H1 (cell line): Measurements from ENCODE around the gene TSEN34. TPM values are rescaled to one million over a fixed set of nuclear protein-coding genes. Genes with fewer than 3 reads are reported as not detected.
A peak's percentile ranks its signal among the peaks of the same experiment; 100 is the strongest.

Experiments used
- CTCF ChIA-PET: fragments of 300-600 bp; sonication (Branson Sonifier 250); formaldehyde crosslinking; loops from one replicate; lab custom pipeline; 2021; ENCODE audit not compliant: partially characterized antibody; lab: Charles Lee
- POLR2A ChIA-PET: fragments of 300-600 bp; sonication (Branson Sonifier 250); formaldehyde crosslinking; loops from one replicate; lab custom pipeline; 2021; ENCODE audit warnings: inconsistent platforms; ENCODE audit not compliant: partially characterized antibody; lab: Charles Lee
- DNase-seq, 2 experiments: peaks; one replicate each; pipeline versions ENCODE4 v3.0.0 to v3.0.0-alpha.2; 2010 to 2022; ENCODE audit warnings: low spot score in 2 of 2, low read depth in 1 of 2, mixed read lengths in 1 of 2
- FAIRE-seq: peaks from 2 replicates; lab custom pipeline; 2011; peaks lifted over from hg19 to GRCh38; lab: Jason Lieb, UNC
- H2AFZ ChIP-seq: 2 replicates; pipeline ENCODE4 v1.8.1; 2012; ENCODE audit warnings: low read length, inconsistent platforms
- H2AK5ac ChIP-seq: 2 replicates; pipeline ENCODE4 v1.6.1; 2013; ENCODE audit warnings: low read depth, low read length
- H2BK120ac ChIP-seq: replicated peaks from 2 replicates; pipeline ENCODE3; 2013; ENCODE audit warnings: low read depth, low read length, inconsistent platforms
- H2BK12ac ChIP-seq: 2 replicates; pipeline ENCODE4 v1.6.1; 2013; ENCODE audit warnings: low read depth, low read length
- H2BK15ac ChIP-seq: 2 replicates; pipeline ENCODE4 v1.6.1; 2013; ENCODE audit warnings: low read length
- H2BK20ac ChIP-seq: 2 replicates; pipeline ENCODE4 v1.6.1; 2013; ENCODE audit warnings: low read length
- H2BK5ac ChIP-seq: 2 replicates; pipeline ENCODE4 v1.6.1; 2013; ENCODE audit warnings: low read depth, low read length
- H3K14ac ChIP-seq: 2 replicates; pipeline ENCODE4 v1.6.1; 2013; ENCODE audit warnings: inconsistent platforms; ENCODE audit not compliant: insufficient read length
- H3K18ac ChIP-seq: 2 replicates; pipeline ENCODE4 v1.6.1; 2013; ENCODE audit warnings: low read length; ENCODE audit errors: extremely low read depth
- H3K23ac ChIP-seq: 2 replicates; pipeline ENCODE4 v1.6.1; 2013; ENCODE audit warnings: inconsistent platforms; ENCODE audit not compliant: insufficient read length
- H3K23me2 ChIP-seq: 2 replicates; pipeline ENCODE4 v1.6.1; 2013; ENCODE audit warnings: low read depth, low read length
- H3K27ac ChIP-seq: 2 replicates; pipeline ENCODE4 v1.6.1; 2011; ENCODE audit warnings: low read depth, low read length, inconsistent platforms
- H3K27me3 ChIP-seq, 4 experiments: replicated peaks in 1 of 4; 1 replicate in 1 of 4; 2 replicates in 3 of 4; pipeline versions ENCODE4 v1.6.1 to v1.8.1; 2011 to 2013; ENCODE audit warnings: low read length in 3 of 4, mild to moderate bottlenecking in 3 of 4, inconsistent platforms in 2 of 4, mixed read lengths in 2 of 4, moderate library complexity in 1 of 4; ENCODE audit not compliant: control insufficient read depth in 3 of 4, insufficient read depth in 3 of 4; ENCODE audit errors: extremely low read depth in 1 of 4
- H3K36me3 ChIP-seq, 4 experiments: 2 replicates each; pipeline versions ENCODE4 v1.6.1 to v1.8.1; 2011 to 2013; ENCODE audit warnings: mild to moderate bottlenecking in 4 of 4, low read length in 3 of 4, moderate library complexity in 2 of 4, control low read depth in 1 of 4, inconsistent platforms in 1 of 4; ENCODE audit not compliant: insufficient read depth in 4 of 4, control insufficient read depth in 2 of 4
- H3K4ac ChIP-seq: replicated peaks from 2 replicates; pipeline ENCODE3; 2013; ENCODE audit warnings: low read length, low read depth, mixed read lengths, inconsistent platforms; ENCODE audit not compliant: insufficient read length
- H3K4me1 ChIP-seq, 4 experiments: replicated peaks in 1 of 4; 1 replicate in 1 of 4; 2 replicates in 3 of 4; pipeline versions ENCODE4 v1.6.1 to v1.8.1; 2011 to 2013; ENCODE audit warnings: low read length in 3 of 4, inconsistent platforms in 2 of 4, mixed read lengths in 1 of 4; ENCODE audit not compliant: insufficient read depth in 4 of 4, control insufficient read depth in 3 of 4
- H3K4me2 ChIP-seq, 2 experiments: 2 replicates each; pipeline versions ENCODE4 v1.6.1 to v1.8.1; 2011 to 2013; ENCODE audit warnings: low read depth in 2 of 2, low read length in 2 of 2, control low read depth in 1 of 2, inconsistent platforms in 1 of 2, mild to moderate bottlenecking in 1 of 2; ENCODE audit not compliant: insufficient read depth in 1 of 2
- H3K4me3 ChIP-seq, 4 experiments: fragments of 200-600, 300-600 bp in 1 of 4; sonication (generic), shearing (Covaris generic), sonication (Bioruptor Twin) in 1 of 4; 2 replicates each; pipeline versions ENCODE4 v1.5.1 to v1.8.1; 2011 to 2016; ENCODE audit warnings: low read length in 4 of 4, low read depth in 3 of 4, control low read depth in 2 of 4, inconsistent platforms in 2 of 4, mild to moderate bottlenecking in 2 of 4, mixed read lengths in 1 of 4, moderate library complexity in 1 of 4; ENCODE audit not compliant: insufficient read depth in 2 of 4; ENCODE audit errors: extremely low read depth in 1 of 4
- H3K56ac ChIP-seq: replicated peaks from 2 replicates; pipeline ENCODE3; 2013; ENCODE audit warnings: low read depth, mild to moderate bottlenecking, mixed read lengths, low read length, inconsistent platforms; ENCODE audit not compliant: insufficient read length
- H3K79me1 ChIP-seq: 2 replicates; pipeline ENCODE4 v1.6.1; 2013; ENCODE audit warnings: low read depth, low read length, control low read depth
- H3K79me2 ChIP-seq, 2 experiments: 2 replicates each; pipeline versions ENCODE4 v1.6.1 to v1.8.1; 2012 to 2013; ENCODE audit warnings: low read length in 2 of 2, mild to moderate bottlenecking in 2 of 2, inconsistent platforms in 1 of 2; ENCODE audit not compliant: insufficient read depth in 2 of 2, control insufficient read depth in 1 of 2
- H3K9ac ChIP-seq, 4 experiments: replicated peaks in 1 of 4; 1 replicate in 1 of 4; 2 replicates in 3 of 4; pipeline versions ENCODE4 v1.6.1 to v1.8.1; 2011 to 2013; ENCODE audit warnings: low read depth in 3 of 4, low read length in 3 of 4, control low read depth in 2 of 4, mild to moderate bottlenecking in 2 of 4, moderate library complexity in 2 of 4, inconsistent platforms in 1 of 4; ENCODE audit errors: extremely low read depth in 1 of 4
- H3K9me3 ChIP-seq, 2 experiments: 2 replicates each; pipeline versions ENCODE4 v1.6.1 to v1.8.1; 2012 to 2013; ENCODE audit warnings: mild to moderate bottlenecking in 2 of 2, moderate library complexity in 2 of 2, control low read depth in 1 of 2, inconsistent platforms in 1 of 2, low read depth in 1 of 2, low read length in 1 of 2, mixed read lengths in 1 of 2; ENCODE audit not compliant: insufficient read depth in 2 of 2
- H4K20me1 ChIP-seq, 2 experiments: replicated peaks in 1 of 2; 2 replicates each; pipeline versions ENCODE3 to v1.8.1; 2011 to 2013; ENCODE audit warnings: inconsistent platforms in 2 of 2, low read length in 2 of 2, mild to moderate bottlenecking in 1 of 2; ENCODE audit not compliant: insufficient read depth in 2 of 2, control insufficient read depth in 1 of 2
- H4K5ac ChIP-seq: 2 replicates; pipeline ENCODE4 v1.6.1; 2013; ENCODE audit warnings: low read length, low read depth, mixed read lengths, inconsistent platforms; ENCODE audit not compliant: insufficient read length
- H4K8ac ChIP-seq: 2 replicates; pipeline ENCODE4 v1.8.0; 2013; ENCODE audit warnings: mild to moderate bottlenecking, moderate library complexity, low read length, inconsistent platforms; ENCODE audit not compliant: insufficient read depth; ENCODE audit errors: extremely low read depth
- H4K91ac ChIP-seq: replicated peaks from 2 replicates; pipeline ENCODE3; 2013; ENCODE audit warnings: low read length, mixed read lengths, inconsistent platforms; ENCODE audit not compliant: insufficient read length
- BACH1 ChIP-seq: IDR thresholded peaks from 2 replicates; pipeline ENCODE4 v1.6.1; 2012; ENCODE audit warnings: low read length, improper control_type of control experiment
- BRCA1 ChIP-seq: IDR thresholded peaks from 2 replicates; pipeline ENCODE4 v1.6.1; 2012; ENCODE audit warnings: low read depth, low read length, improper control_type of control experiment
- CBX5 ChIP-seq: fragments of 300-800, 300-1000 bp; sonication (generic); IDR thresholded peaks from 2 replicates; pipeline ENCODE4 v1.7.1; 2016; ENCODE audit warnings: antibody characterized with exemption, low read length, low read depth
- FOSL1 ChIP-seq: IDR thresholded peaks from 2 replicates; pipeline ENCODE4 v1.6.1; 2011; ENCODE audit warnings: mild to moderate bottlenecking, low read depth, low read length, moderate library complexity; ENCODE audit not compliant: insufficient read depth
- GTF2F1 ChIP-seq: IDR thresholded peaks from 2 replicates; pipeline ENCODE4 v1.6.1; 2012; ENCODE audit warnings: low read depth, low read length, improper control_type of control experiment, borderline replicate concordance
- NANOG ChIP-seq: IDR thresholded peaks from 2 replicates; pipeline ENCODE4 v1.6.1; 2011; ENCODE audit warnings: low read length, low read depth, mild to moderate bottlenecking, inconsistent platforms; ENCODE audit not compliant: insufficient read depth, poor library complexity, severe bottlenecking
- PHF8 ChIP-seq: fragments of 200-600 bp; sonication (generic); conservative IDR thresholded peaks from 2 replicates; pipeline ENCODE4 v1.7.1; 2012; ENCODE audit warnings: low read depth, mild to moderate bottlenecking, inconsistent platforms, low read length, moderate library complexity
- RFX5 ChIP-seq: IDR thresholded peaks from 2 replicates; pipeline ENCODE4 v1.6.1; 2011; ENCODE audit warnings: low read depth, low read length, improper control_type of control experiment, borderline replicate concordance
- TEAD4 ChIP-seq: IDR thresholded peaks from 2 replicates; pipeline ENCODE4 v1.6.1; 2012; ENCODE audit warnings: low read depth, low read length, inconsistent platforms, mixed read lengths
- YY1 ChIP-seq: IDR thresholded peaks from 2 replicates; pipeline ENCODE4 v1.6.1; 2011; ENCODE audit warnings: low read depth, mild to moderate bottlenecking, low read length
- WGBS, 2 experiments: shearing (Covaris generic) in 1 of 2; methylation state at CpG; one replicate each; pipeline versions ENCODE4 v1.1.6 to v1.1.7; 2013 to 2015; ENCODE audit warnings: low lambda C conversion rate in 2 of 2, mixed read lengths in 2 of 2, inconsistent platforms in 1 of 2, low coverage in 1 of 2, missing lambda C conversion rate in 1 of 2; ENCODE audit not compliant: insufficient replicate concordance in 2 of 2, insufficient coverage in 1 of 2, insufficient read length in 1 of 2; ENCODE audit errors: extremely low coverage in 1 of 2, missing lambda C conversion rate in 1 of 2; 5-methylcytosine and 5-hydroxymethylcytosine counted together
- polyA plus RNA-seq, 7 experiments: library from polyadenylated mRNA; depleted of rRNA in 3 of 7; stranded (reverse) in 5 of 7; unstranded in 2 of 7; fragments of >200 nt in 5 of 7; fragments of 200-250 nt in 2 of 7; gene quantifications; 1 replicate in 5 of 7; 2 replicates in 1 of 7; 4 replicates in 1 of 7; pipeline versions ENCODE4 v1.2.1 to v1.2.3, GENCODE V29; 2011 to 2013; ENCODE audit warnings: missing spikeins in 2 of 7, mixed read lengths in 2 of 7
- total RNA-seq: library from RNA; stranded (reverse); fragmentation: NEBNext Ultra II Directional; extraction: Animal tissue kit (Norgen Biotek cat#: 25700); gene quantifications from 2 replicates; pipeline ENCODE4 v1.2.1, GENCODE V29; 2021

TSEN34 gene
- total and polyA plus RNA-seq, 2 of the 8 experiments (the other 6 are each of a cell fraction or from before 2014, with no cell fraction given) = 22.5 to 52.3 TPM

- H3K27me3 ChIP-seq = no peaks in the 10 kb centered on the region
- no peak overlapping the region for H3K14ac ChIP-seq
- peaks cover 11% of the 10 kb centered on the region for H3K23me2 ChIP-seq
- H3K4me3 ChIP-seq = no peak overlapping the region
- no peak overlapping the region for H2BK15ac ChIP-seq
- H3K36me3 ChIP-seq = peaks cover 3 to 19% (median 5%) of the 10 kb centered on the region in 4 experiments; a peak in 7 of 8 replicates
- no peaks in the 10 kb centered on the region for H3K9me3 ChIP-seq
- H2AK5ac ChIP-seq = no peak overlapping the region
- H3K4ac ChIP-seq = no peak overlapping the region
- H3K9ac ChIP-seq = peak overlapping the region in 1 of 4 experiments; percentile 28; a peak in 1 of 7 replicates
- peaks cover 3 to 11% (median 6%) of the 10 kb centered on the region in 4 experiments; a peak in 5 of 7 replicates for H3K4me1 ChIP-seq
- peaks cover 2 to 15% of the 10 kb centered on the region in 2 experiments; a peak in 3 of 4 replicates for H3K79me2 ChIP-seq
- H2BK5ac ChIP-seq = no peak overlapping the region
- no peak for DNase-seq
- no peak overlapping the region for H2BK120ac ChIP-seq
- H2BK20ac ChIP-seq = no peak overlapping the region
- ChIA-PET CTCF (interaction anchor here (0.5 to 1.2 kb wide), 2 partner anchors 13 to 390 kb away, joined by 3 read pairs; no protein-coding TSS in a partner anchor), POLR2A (interaction anchor here (28.7 kb wide), 1 partner anchor 14 kb away, joined by 909 read pairs; the partner anchor contains the start of gene RPS9)
- H2BK12ac ChIP-seq = no peak overlapping the region
- H4K8ac ChIP-seq = no peak overlapping the region
- TF ChIP-seq PHF8 (no peak), NANOG (no peak), GTF2F1 (no peak), FOSL1 (no peak), TEAD4 (no peak), BRCA1 (no peak), BACH1 (no peak), YY1 (no peak), RFX5 (no peak), CBX5 (no peak)
- no peak for FAIRE-seq
- no peak overlapping the region for H3K56ac ChIP-seq
- H3K4me2 ChIP-seq = no peak overlapping the region; a peak in 1 of 4 replicates
- H4K91ac ChIP-seq = no peak overlapping the region
- H3K79me1 ChIP-seq = peaks cover 8% of the 10 kb centered on the region
- H3K27ac ChIP-seq = no peak overlapping the region
- no peaks in the 10 kb centered on the region for H4K20me1 ChIP-seq
- H2AFZ ChIP-seq = no peak overlapping the region
- H4K5ac ChIP-seq = no peak overlapping the region
- no peak overlapping the region for H3K18ac ChIP-seq
- H3K23ac ChIP-seq = no peak overlapping the region
- 86% methylated on average over 11 of the region's 11 CpGs; no CpG with 5 or more reads in 1 of the 2 experiments for WGBS, 2 experiments
Measured at GRCh38 chr19:54193011-54193410, 1.9 kb downstream of the TSEN34 start.
